Brain microvascular endothelial cell (primary cell): Measurements from ENCODE around the gene PATL1.
"Not testable (repeated sequence)": the region's sequence is repeated elsewhere in the genome, so short reads cannot be mapped to it uniquely, and the experiment has no call there.

ENCODE experiments used
- DNase-seq: peaks from one replicate; pipeline ENCODE4 v3.0.0-alpha.2; 2020
- H3K27ac ChIP-seq: fragments of 250-450 bp; sonication (Bioruptor Pico); 2 replicates; pipeline ENCODE4 v1.5.1; 2020; ENCODE audit warnings: mild to moderate bottlenecking, moderate library complexity
- H3K27me3 ChIP-seq: fragments of 250-450 bp; sonication (Bioruptor Pico); replicated peaks from 2 replicates; pipeline ENCODE4 v1.5.1; 2020; ENCODE audit warnings: mild to moderate bottlenecking
- H3K36me3 ChIP-seq: fragments of 250-450 bp; sonication (Bioruptor Pico); replicated peaks from 2 replicates; pipeline ENCODE4 v1.5.1; 2020; ENCODE audit warnings: mild to moderate bottlenecking
- H3K4me3 ChIP-seq: 2 replicates; pipeline ENCODE4 v1.5.1; 2011; ENCODE audit warnings: low read depth, mild to moderate bottlenecking, control low read depth, low read length, moderate library complexity
- CTCF ChIP-seq: IDR thresholded peaks from 2 replicates; pipeline ENCODE4 v1.5.1; 2011; ENCODE audit warnings: low read depth, mild to moderate bottlenecking, moderate library complexity, low read length, control low read depth, inconsistent platforms; ENCODE audit errors: missing control alignments
- in situ Hi-C: cut with HindIII; loops from 2 replicates; pipeline ENCODE4 v1.10.0; 2017; ENCODE audit warnings: low sequenced_read_pairs, low pct_ligation_motif_present

Gene PATL1

GRCh38 chr11:59707371-59707770 is 38.5 kb upstream of the PATL1 start:
- no peak for DNase-seq
- Histone ChIP-seq H3K27me3 (no peaks in the 10 kb centered on the region), H3K27ac (peak overlapping the region; percentile 65), H3K4me3 (no peak overlapping the region), H3K36me3 (no peaks in the 10 kb centered on the region)
- TF ChIP-seq CTCF, result no peak
- in situ Hi-C loops, result no loop called here

- Histone ChIP-seq H3K36me3 (no peaks in the 10 kb centered on the region), H3K27ac (peak overlapping the region; percentile 70), H3K27me3 (no peaks in the 10 kb centered on the region), H3K4me3 (no peak overlapping the region)
- no peak for TF ChIP-seq CTCF
- in situ Hi-C loops, result no loop called here
- DNase-seq, result peak; percentile 93
These were observed 37.9 kb upstream of the PATL1 start for GRCh38 chr11:59706518-59707285.

DNA sequence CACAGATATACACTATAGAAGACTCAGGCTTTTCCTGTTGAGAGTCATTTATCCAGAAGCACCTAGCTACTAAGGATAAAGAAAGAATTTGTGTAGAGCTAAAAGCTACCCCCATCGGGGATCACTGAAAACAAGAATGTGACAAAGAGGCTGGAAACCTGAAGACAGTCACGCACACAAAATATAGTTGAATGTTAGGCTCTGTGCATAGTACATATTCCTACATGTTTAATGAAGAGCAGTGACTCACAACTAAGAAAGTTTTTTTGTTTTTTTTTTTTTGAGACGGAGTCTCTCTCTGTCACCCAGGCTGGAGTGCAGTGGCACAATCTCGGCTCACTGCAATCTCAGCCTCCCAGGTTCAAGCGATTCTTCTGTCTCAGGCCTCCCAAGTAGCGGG is 36.5 kb upstream of the PATL1 start:
- in situ Hi-C loops, result no loop called here
- Histone ChIP-seq H3K27me3 (no peaks in the 10 kb centered on the region), H3K27ac (no peak overlapping the region), H3K36me3 (no peaks in the 10 kb centered on the region), H3K4me3 (no peak overlapping the region)
- TF ChIP-seq CTCF, result no peak
- no peak for DNase-seq

DNA sequence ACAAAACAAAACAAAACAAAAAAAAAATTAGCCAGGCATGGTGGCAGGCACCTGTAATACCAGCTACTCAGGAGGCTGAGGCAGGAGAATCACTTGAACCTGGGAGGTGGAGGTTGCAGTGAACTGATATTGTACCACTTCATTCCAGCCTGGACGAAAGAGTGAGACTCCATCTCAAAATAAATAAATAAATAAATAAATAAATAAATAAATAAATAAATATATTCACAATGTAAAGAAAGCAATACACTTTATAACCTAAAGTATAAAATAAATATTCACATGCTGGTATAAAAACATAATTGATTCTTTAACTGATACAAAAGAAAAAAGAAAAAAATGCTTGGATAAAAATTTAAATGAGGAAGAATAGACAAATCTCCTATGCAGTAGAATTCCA is 34.7 kb upstream of the PATL1 start:
- H3K36me3 ChIP-seq, DNase-seq, in situ Hi-C loops, H3K27ac ChIP-seq, H3K27me3 ChIP-seq, H3K4me3 ChIP-seq: not testable (repeated sequence)

- H3K4me3 ChIP-seq, H3K27me3 ChIP-seq, H3K36me3 ChIP-seq, in situ Hi-C loops, H3K27ac ChIP-seq, DNase-seq: not testable (repeated sequence)
These were observed 31.3 kb upstream of the PATL1 start for GRCh38 chr11:59700157-59700556.

- Histone ChIP-seq H3K36me3 (no peaks in the 10 kb centered on the region), H3K4me3 (no peak overlapping the region), H3K27me3 (no peaks in the 10 kb centered on the region), H3K27ac (no peak overlapping the region)
- no peak for TF ChIP-seq CTCF
- in situ Hi-C loops, result no loop called here
- DNase-seq, result no peak
These were observed 29.7 kb upstream of the PATL1 start for GRCh38 chr11:59698506-59698905.

GRCh38 chr11:59692915-59693314 is 24.1 kb upstream of the PATL1 start:
- Histone ChIP-seq H3K27me3 (no peaks in the 10 kb centered on the region), H3K4me3 (no peak overlapping the region), H3K27ac (no peak overlapping the region), H3K36me3 (no peaks in the 10 kb centered on the region)
- in situ Hi-C loops, result no loop called here
- DNase-seq, result no peak
- no peak for TF ChIP-seq CTCF
